A549 (cell line): ENCODE measurements around the gene NPIPA7.
"Not testable (repeated sequence)": the region's sequence is repeated elsewhere in the genome, so short reads cannot be mapped to it uniquely, and the experiment has no call there.

ENCODE experiments used
- BCL3 ChIP-seq: fragments of >200 bp; sonication (Bioruptor Twin); formaldehyde crosslinking; IDR thresholded peaks from 3 replicates; pipeline ENCODE4 v1.6.1; 2016
- CTCF ChIP-seq: fragments of >200 bp; sonication (Bioruptor Twin); formaldehyde crosslinking; IDR thresholded peaks from 3 replicates; pipeline ENCODE4 v1.5.1; 2016
- PBX3 ChIP-seq: IDR thresholded peaks from 2 replicates; pipeline ENCODE4 v1.6.1; 2012

GRCh38 chr16:16369081-16369856 lies 9.7 kb upstream of the NPIPA7 start:
- not testable (repeated sequence) for TF ChIP-seq PBX3, CTCF, BCL3
